HepG2 (cell line): ENCODE measurements around the gene ADARB2. TPM values are rescaled to one million over a fixed set of nuclear protein-coding genes. Genes with fewer than 3 reads are reported as not detected.
A peak's percentile ranks its signal among the peaks of the same experiment; 100 is the strongest.

Experiments used
- ATAC-seq: fragments of 200-7000 bp; cut with Tn5 transposase; 3 replicates; pipeline ENCODE4 v1.9.1; 2020; ENCODE audit warnings: mild to moderate bottlenecking, moderate library complexity
- BruUV-seq: library from RNA; stranded (reverse); fragments of 400-500 nt; replicated peaks from 2 replicates; lab custom pipeline; 2021; lab: Mats Ljungman, UMichigan
- CTCF ChIA-PET: fragments of 300-600 bp; formaldehyde crosslinking; extraction: SDS; loops from one replicate; lab custom pipeline; 2021; ENCODE audit warnings: low total read pairs, inconsistent platforms, low intra/inter-chr PET ratio; lab: Yijun Ruan, JAX
- POLR2A ChIA-PET: fragments of 350-600 bp; sonication (Branson Sonifier 250); formaldehyde crosslinking; loops from one replicate; lab custom pipeline; 2020; ENCODE audit warnings: antibody characterized with exemption, inconsistent platforms; lab: Yijun Ruan, JAX
- DNase-seq: peaks from one replicate; pipeline ENCODE4 v3.0.0-alpha.2; 2015; ENCODE audit warnings: low spot score
- FAIRE-seq: peaks from 3 replicates; lab custom pipeline; 2011; peaks lifted over from hg19 to GRCh38; lab: Jason Lieb, UNC
- H2AFZ ChIP-seq: one replicate; pipeline ENCODE4 v1.6.1; 2011; ENCODE audit warnings: low read length, inconsistent platforms
- H3K27ac ChIP-seq: fragments of 300-600 bp; 3 replicates; pipeline ENCODE4 v1.8.0; 2011; ENCODE audit warnings: mixed run types, mild to moderate bottlenecking, mixed read lengths, low read length, inconsistent platforms; ENCODE audit not compliant: insufficient read depth; ENCODE audit errors: extremely low read length
- H3K27me3 ChIP-seq, 2 experiments: fragments of 200-600 bp in 1 of 2; 2 replicates in 1 of 2; 3 replicates in 1 of 2; pipeline versions ENCODE4 v1.6.0 to v1.8.0; 2011; ENCODE audit warnings: low read length in 2 of 2, mild to moderate bottlenecking in 2 of 2, moderate library complexity in 2 of 2, inconsistent platforms in 1 of 2; ENCODE audit not compliant: insufficient read depth in 2 of 2, control insufficient read depth in 1 of 2
- H3K36me3 ChIP-seq, 2 experiments: fragments of 200-600 bp in 1 of 2; replicated peaks in 1 of 2; 2 replicates in 1 of 2; 3 replicates in 1 of 2; pipeline versions ENCODE4 v1.5.1 to v1.8.0; 2011; ENCODE audit warnings: low read length in 2 of 2, inconsistent platforms in 1 of 2; ENCODE audit not compliant: insufficient read depth in 2 of 2, control insufficient read depth in 1 of 2
- H3K4me1 ChIP-seq: 2 replicates; pipeline ENCODE4 v1.5.1; 2012; ENCODE audit warnings: low read length, inconsistent platforms; ENCODE audit not compliant: insufficient read depth
- H3K4me2 ChIP-seq: 2 replicates; pipeline ENCODE4 v1.6.0; 2011; ENCODE audit warnings: low read depth, low read length, inconsistent platforms
- H3K4me3 ChIP-seq, 3 experiments: fragments of 200-600 bp in 1 of 3; sonication (generic), shearing (Covaris generic) in 1 of 3; replicated peaks in 1 of 3; 2 replicates each; pipeline ENCODE4 v1.5.1; 2011 to 2016; ENCODE audit warnings: low read length in 3 of 3, inconsistent platforms in 2 of 3, low read depth in 2 of 3, mild to moderate bottlenecking in 2 of 3, control low read depth in 1 of 3, mixed read lengths in 1 of 3; ENCODE audit not compliant: insufficient read depth in 1 of 3
- H3K79me2 ChIP-seq: one replicate; pipeline ENCODE4 v1.6.1; 2011; ENCODE audit warnings: low read length, inconsistent platforms; ENCODE audit not compliant: insufficient read depth
- H3K9ac ChIP-seq: 2 replicates; pipeline ENCODE4 v1.6.0; 2011; ENCODE audit warnings: mild to moderate bottlenecking, low read depth, low read length, inconsistent platforms; ENCODE audit not compliant: insufficient read depth
- H3K9me3 ChIP-seq: 2 replicates; pipeline ENCODE4 v1.5.1; 2012; ENCODE audit warnings: mild to moderate bottlenecking, low read length
- H4K20me1 ChIP-seq: 2 replicates; pipeline ENCODE4 v1.6.0; 2011; ENCODE audit warnings: inconsistent platforms, mild to moderate bottlenecking, low read length, moderate library complexity; ENCODE audit not compliant: insufficient read depth
- ARID2 ChIP-seq: sonication (generic); formaldehyde crosslinking; IDR thresholded peaks from 2 replicates; pipeline ENCODE4 v1.8.1; 2022; ENCODE audit warnings: mild to moderate bottlenecking, missing genetic modification reagents, borderline replicate concordance
- ARNT ChIP-seq: fragments of 450-650 bp; IDR thresholded peaks from 2 replicates; pipeline ENCODE4 v1.6.1; 2017
- FOXK1 ChIP-seq: sonication (generic); formaldehyde crosslinking; IDR thresholded peaks from 2 replicates; pipeline ENCODE4 v1.4.0; 2020; ENCODE audit warnings: low read depth, missing genetic modification reagents, borderline replicate concordance
- GATAD2A ChIP-seq: IDR thresholded peaks from 2 replicates; pipeline ENCODE4 v1.6.1; 2016
- NFATC3 ChIP-seq: sonication (generic); formaldehyde crosslinking; IDR thresholded peaks from 2 replicates; pipeline ENCODE4 v1.5.1; 2020; ENCODE audit warnings: mild to moderate bottlenecking, missing genetic modification reagents
- RFX1 ChIP-seq: fragments of 450-650 bp; IDR thresholded peaks from 2 replicates; pipeline ENCODE4 v1.6.1; 2017
- SIN3B ChIP-seq: fragments of 150-350 bp; IDR thresholded peaks from 2 replicates; pipeline ENCODE4 v1.6.1; 2014; ENCODE audit warnings: low read length
- STAG1 ChIP-seq: sonication (generic); formaldehyde crosslinking; IDR thresholded peaks from 2 replicates; pipeline ENCODE4 v1.4.0; 2020; ENCODE audit warnings: missing genetic modification reagents
- TEAD3 ChIP-seq: optimal IDR thresholded peaks from 2 replicates; pipeline ENCODE3; 2016; ENCODE audit warnings: borderline replicate concordance
- ZNF768 ChIP-seq: sonication (generic); formaldehyde crosslinking; IDR thresholded peaks from 2 replicates; pipeline ENCODE4 v1.4.0; 2020; ENCODE audit warnings: missing genetic modification reagents
- WGBS: methylation state at CpG from one replicate; pipeline ENCODE4 v1.1.6; 2017; ENCODE audit warnings: low lambda C conversion rate; 5-methylcytosine and 5-hydroxymethylcytosine counted together
- in situ Hi-C: cut with HindIII; loops from 2 replicates; pipeline ENCODE4 v1.10.0; 2017; ENCODE audit warnings: low pct_unique_long_range_greater_than_20kb; ENCODE audit not compliant: extremely low pct_ligation_motif_present
- intact Hi-C: fragments of 100-400 bp; cut with micrococcal nuclease; formaldehyde crosslinking; loops from one replicate; pipeline ENCODE4 v1.10.0; 2022; ENCODE audit not compliant: unreplicated experiment
- polyA plus RNA-seq, 8 experiments: library from polyadenylated mRNA; depleted of rRNA in 3 of 8; stranded (reverse) in 7 of 8; unstranded in 1 of 8; fragments of >200 nt; fragmentation: Illumina TruSeq in 4 of 8; extraction: Trizol in 4 of 8; gene quantifications; 2 replicates each; pipeline versions ENCODE4 v1.2.1 to v1.2.3, GENCODE V29; 2011 to 2016; ENCODE audit warnings: low read depth in 4 of 8, missing spikeins in 1 of 8, mixed read lengths in 1 of 8; ENCODE audit not compliant: insufficient read depth in 1 of 8
- total RNA-seq, 5 experiments: library from RNA; depleted of rRNA; stranded (reverse); fragments of >200 nt; fragmentation: Illumina TruSeq; extraction: Trizol; gene quantifications; 2 replicates each; pipeline ENCODE4 v1.2.3, GENCODE V29; 2016; ENCODE audit warnings: low read depth in 1 of 5
- TF ChIP-seq, protein P1 (sequence below), 2 experiments: fragments of 450-650 bp in 1 of 2; sonication (generic) in 1 of 2; formaldehyde crosslinking; IDR thresholded peaks; 2 replicates each; pipeline versions ENCODE4 v1.5.0 to v1.8.0; 2020 to 2022; ENCODE audit warnings: mild to moderate bottlenecking in 1 of 2, missing genetic modification reagents in 1 of 2
- TF ChIP-seq, protein P2 (sequence below): sonication (generic); formaldehyde crosslinking; IDR thresholded peaks from 2 replicates; pipeline ENCODE4 v1.5.0; 2020; ENCODE audit warnings: mild to moderate bottlenecking, missing genetic modification reagents, moderate library complexity
- TF ChIP-seq, protein P3 (sequence below): sonication (generic); formaldehyde crosslinking; IDR thresholded peaks from 2 replicates; pipeline ENCODE4 v1.5.0; 2020; ENCODE audit warnings: mild to moderate bottlenecking, missing genetic modification reagents
- TF ChIP-seq, protein P4 (sequence below): sonication (generic); formaldehyde crosslinking; IDR thresholded peaks from 2 replicates; pipeline ENCODE4 v1.4.0; 2020; ENCODE audit warnings: missing genetic modification reagents

Gene ADARB2
- total and polyA plus RNA-seq, 2 of the 13 experiments (the other 11 are each of a cell fraction or from before 2014, with no cell fraction given): not detected

DNA sequence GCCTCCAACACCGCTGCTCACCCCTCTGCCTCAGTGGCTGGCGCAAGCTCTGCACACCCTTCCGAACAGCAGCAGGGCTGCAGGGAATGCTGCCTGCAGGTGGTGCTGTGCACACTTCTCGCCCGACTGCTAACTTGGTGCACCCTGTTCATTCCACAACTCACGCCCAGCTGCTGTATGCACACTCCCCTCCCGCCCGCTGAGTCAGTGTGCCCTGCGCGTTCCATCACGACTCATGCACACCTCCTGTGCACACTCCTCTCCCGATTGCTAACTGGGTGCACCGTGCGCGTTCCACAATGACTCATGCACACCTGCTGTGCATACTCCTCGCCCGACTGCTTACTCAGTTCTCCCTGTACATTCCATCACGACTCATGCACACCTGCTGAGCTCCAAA is 21.5 kb downstream of the ADARB2 start:
- no peak overlapping the region for H3K4me3 ChIP-seq
- intact Hi-C loops (no loop called here), in situ Hi-C loops (no loop called here)
- ChIA-PET CTCF (no interaction called here), POLR2A (no interaction called here)
- ATAC-seq: peak; percentile 87
- H3K9ac ChIP-seq: no peak overlapping the region
- no peak for FAIRE-seq
- BruUV-seq: no TSS peak
- DNase-seq: no peak
- no peak overlapping the region for H2AFZ ChIP-seq
- no peak overlapping the region for H3K27ac ChIP-seq
- no peaks in the 10 kb centered on the region for H3K4me1 ChIP-seq
- H3K36me3 ChIP-seq: no peaks in the 10 kb centered on the region
- H4K20me1 ChIP-seq: no peaks in the 10 kb centered on the region
- 21% methylated on average over 7 of the region's 18 CpGs for WGBS
- H3K27me3 ChIP-seq: peaks cover 1 to 16% of the 10 kb centered on the region in 2 experiments; a peak in 3 of 5 replicates
- no peaks in the 10 kb centered on the region for H3K9me3 ChIP-seq
- TF ChIP-seq GATAD2A (no peak), STAG1 (peak; percentile 58), TEAD3 (CRISPR knock-in tag) (peak; percentile 25), NFATC3 (CRISPR knock-in tag) (no peak), FOXK1 (CRISPR knock-in tag) (no peak), RFX1 (no peak), ARNT (no peak), ZNF768 (peak; percentile 48; the same call in 1 of the 2 replicates), SIN3B (no peak), ARID2 (CRISPR knock-in tag) (no peak)
- TF ChIP-seq, protein P1, sequence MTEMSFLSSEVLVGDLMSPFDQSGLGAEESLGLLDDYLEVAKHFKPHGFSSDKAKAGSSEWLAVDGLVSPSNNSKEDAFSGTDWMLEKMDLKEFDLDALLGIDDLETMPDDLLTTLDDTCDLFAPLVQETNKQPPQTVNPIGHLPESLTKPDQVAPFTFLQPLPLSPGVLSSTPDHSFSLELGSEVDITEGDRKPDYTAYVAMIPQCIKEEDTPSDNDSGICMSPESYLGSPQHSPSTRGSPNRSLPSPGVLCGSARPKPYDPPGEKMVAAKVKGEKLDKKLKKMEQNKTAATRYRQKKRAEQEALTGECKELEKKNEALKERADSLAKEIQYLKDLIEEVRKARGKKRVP (CRISPR knock-in tag; IDR thresholded peaks at IDR 0.05): no peak
- TF ChIP-seq, protein P2, sequence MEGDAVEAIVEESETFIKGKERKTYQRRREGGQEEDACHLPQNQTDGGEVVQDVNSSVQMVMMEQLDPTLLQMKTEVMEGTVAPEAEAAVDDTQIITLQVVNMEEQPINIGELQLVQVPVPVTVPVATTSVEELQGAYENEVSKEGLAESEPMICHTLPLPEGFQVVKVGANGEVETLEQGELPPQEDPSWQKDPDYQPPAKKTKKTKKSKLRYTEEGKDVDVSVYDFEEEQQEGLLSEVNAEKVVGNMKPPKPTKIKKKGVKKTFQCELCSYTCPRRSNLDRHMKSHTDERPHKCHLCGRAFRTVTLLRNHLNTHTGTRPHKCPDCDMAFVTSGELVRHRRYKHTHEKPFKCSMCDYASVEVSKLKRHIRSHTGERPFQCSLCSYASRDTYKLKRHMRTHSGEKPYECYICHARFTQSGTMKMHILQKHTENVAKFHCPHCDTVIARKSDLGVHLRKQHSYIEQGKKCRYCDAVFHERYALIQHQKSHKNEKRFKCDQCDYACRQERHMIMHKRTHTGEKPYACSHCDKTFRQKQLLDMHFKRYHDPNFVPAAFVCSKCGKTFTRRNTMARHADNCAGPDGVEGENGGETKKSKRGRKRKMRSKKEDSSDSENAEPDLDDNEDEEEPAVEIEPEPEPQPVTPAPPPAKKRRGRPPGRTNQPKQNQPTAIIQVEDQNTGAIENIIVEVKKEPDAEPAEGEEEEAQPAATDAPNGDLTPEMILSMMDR: peak; percentile 58
- TF ChIP-seq, protein P3, sequence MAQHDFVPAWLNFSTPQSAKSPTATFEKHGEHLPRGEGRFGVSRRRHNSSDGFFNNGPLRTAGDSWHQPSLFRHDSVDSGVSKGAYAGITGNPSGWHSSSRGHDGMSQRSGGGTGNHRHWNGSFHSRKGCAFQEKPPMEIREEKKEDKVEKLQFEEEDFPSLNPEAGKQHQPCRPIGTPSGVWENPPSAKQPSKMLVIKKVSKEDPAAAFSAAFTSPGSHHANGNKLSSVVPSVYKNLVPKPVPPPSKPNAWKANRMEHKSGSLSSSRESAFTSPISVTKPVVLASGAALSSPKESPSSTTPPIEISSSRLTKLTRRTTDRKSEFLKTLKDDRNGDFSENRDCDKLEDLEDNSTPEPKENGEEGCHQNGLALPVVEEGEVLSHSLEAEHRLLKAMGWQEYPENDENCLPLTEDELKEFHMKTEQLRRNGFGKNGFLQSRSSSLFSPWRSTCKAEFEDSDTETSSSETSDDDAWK (CRISPR knock-in tag): no peak
- TF ChIP-seq, protein P4, sequence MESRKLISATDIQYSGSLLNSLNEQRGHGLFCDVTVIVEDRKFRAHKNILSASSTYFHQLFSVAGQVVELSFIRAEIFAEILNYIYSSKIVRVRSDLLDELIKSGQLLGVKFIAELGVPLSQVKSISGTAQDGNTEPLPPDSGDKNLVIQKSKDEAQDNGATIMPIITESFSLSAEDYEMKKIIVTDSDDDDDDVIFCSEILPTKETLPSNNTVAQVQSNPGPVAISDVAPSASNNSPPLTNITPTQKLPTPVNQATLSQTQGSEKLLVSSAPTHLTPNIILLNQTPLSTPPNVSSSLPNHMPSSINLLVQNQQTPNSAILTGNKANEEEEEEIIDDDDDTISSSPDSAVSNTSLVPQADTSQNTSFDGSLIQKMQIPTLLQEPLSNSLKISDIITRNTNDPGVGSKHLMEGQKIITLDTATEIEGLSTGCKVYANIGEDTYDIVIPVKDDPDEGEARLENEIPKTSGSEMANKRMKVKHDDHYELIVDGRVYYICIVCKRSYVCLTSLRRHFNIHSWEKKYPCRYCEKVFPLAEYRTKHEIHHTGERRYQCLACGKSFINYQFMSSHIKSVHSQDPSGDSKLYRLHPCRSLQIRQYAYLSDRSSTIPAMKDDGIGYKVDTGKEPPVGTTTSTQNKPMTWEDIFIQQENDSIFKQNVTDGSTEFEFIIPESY (CRISPR knock-in tag): peak; percentile 23; the same call in 1 of the 2 replicates
- no peaks in the 10 kb centered on the region for H3K79me2 ChIP-seq
- H3K4me2 ChIP-seq: no peak overlapping the region
